Endodermal cell (in vitro differentiated cells): ENCODE measurements around the gene CFHR3. TPM values are rescaled to one million over a fixed set of nuclear protein-coding genes. Genes with fewer than 3 reads are reported as not detected.
"Not testable (repeated sequence)": the region's sequence is repeated elsewhere in the genome, so short reads cannot be mapped to it uniquely, and the experiment has no call there.

Experiments
- DNase-seq: peaks from one replicate; pipeline ENCODE4 v3.0.0-alpha.2; 2017
- H3K27ac ChIP-seq: 2 replicates; pipeline ENCODE4 v1.5.1; 2013; ENCODE audit warnings: mild to moderate bottlenecking, low read depth, low read length, moderate library complexity
- H3K27me3 ChIP-seq: 2 replicates; pipeline ENCODE4 v1.6.1; 2013; ENCODE audit warnings: mild to moderate bottlenecking, low read length, moderate library complexity; ENCODE audit not compliant: insufficient read depth, control insufficient read depth, poor library complexity, severe bottlenecking
- H3K36me3 ChIP-seq: 2 replicates; pipeline ENCODE4 v1.7.0; 2013; ENCODE audit warnings: mild to moderate bottlenecking, low read length, moderate library complexity; ENCODE audit not compliant: control insufficient read depth, insufficient read depth
- H3K4me1 ChIP-seq: one replicate; pipeline ENCODE4 v1.7.0; 2013; ENCODE audit warnings: low read length; ENCODE audit not compliant: control insufficient read depth, insufficient read depth
- H3K4me3 ChIP-seq: 2 replicates; pipeline ENCODE4 v1.5.1; 2013; ENCODE audit warnings: mild to moderate bottlenecking, low read length, moderate library complexity
- H3K9ac ChIP-seq: 2 replicates; pipeline ENCODE4 v1.6.1; 2013; ENCODE audit warnings: mild to moderate bottlenecking, low read length, moderate library complexity; ENCODE audit not compliant: poor library complexity, severe bottlenecking; ENCODE audit errors: extremely low read depth
- H3K9me3 ChIP-seq: 2 replicates; pipeline ENCODE4 v1.6.1; 2013; ENCODE audit warnings: mild to moderate bottlenecking, low read length, moderate library complexity; ENCODE audit not compliant: control insufficient read depth
- H3K27ac Mint-ChIP-seq: 2 replicates; pipeline ENCODE4 v1.8.0; 2020; ENCODE audit warnings: mixed read lengths
- H3K27me3 Mint-ChIP-seq: 2 replicates; pipeline ENCODE4 v1.8.0; 2021; ENCODE audit warnings: mild to moderate bottlenecking, mixed read lengths; ENCODE audit not compliant: insufficient read depth
- H3K36me3 Mint-ChIP-seq: 2 replicates; pipeline ENCODE4 v1.8.0; 2020; ENCODE audit warnings: low read depth, mixed read lengths
- H3K4me1 Mint-ChIP-seq: 2 replicates; pipeline ENCODE4 v1.8.0; 2020; ENCODE audit warnings: mixed read lengths
- H3K4me3 Mint-ChIP-seq: 2 replicates; pipeline ENCODE4 v1.8.0; 2020; ENCODE audit warnings: mild to moderate bottlenecking, moderate library complexity, mixed read lengths
- H3K9me3 Mint-ChIP-seq: 2 replicates; pipeline ENCODE4 v1.8.0; 2020; ENCODE audit warnings: mild to moderate bottlenecking, mixed read lengths
- CTCF ChIP-seq: fragments of 200-600 bp; sonication (generic); conservative IDR thresholded peaks from 2 replicates; pipeline ENCODE4 v1.5.0; 2021; ENCODE audit warnings: antibody characterized with exemption, mild to moderate bottlenecking
- WGBS, 2 experiments: methylation state at CpG; one replicate each; pipeline versions ENCODE4 v1.1.5 to v1.1.7; 2013; ENCODE audit warnings: missing lambda C conversion rate in 2 of 2, mixed read lengths in 1 of 2; ENCODE audit not compliant: insufficient coverage in 1 of 2, insufficient read length in 1 of 2; 5-methylcytosine and 5-hydroxymethylcytosine counted together
- total RNA-seq, 2 donors: library from RNA; stranded (reverse); fragmentation: NEBNext Ultra II Directional in 1 of 2; extraction: Animal tissue kit (Norgen Biotek cat#: 25700) in 1 of 2; gene quantifications; 2 replicates in 1 of 2; 3 replicates in 1 of 2; pipeline ENCODE4 v1.2.1, GENCODE V29; 2021

CFHR3 gene
- total RNA-seq, 2 donors from 2014 or later: 1.0 TPM; not detected in 1

DNA sequence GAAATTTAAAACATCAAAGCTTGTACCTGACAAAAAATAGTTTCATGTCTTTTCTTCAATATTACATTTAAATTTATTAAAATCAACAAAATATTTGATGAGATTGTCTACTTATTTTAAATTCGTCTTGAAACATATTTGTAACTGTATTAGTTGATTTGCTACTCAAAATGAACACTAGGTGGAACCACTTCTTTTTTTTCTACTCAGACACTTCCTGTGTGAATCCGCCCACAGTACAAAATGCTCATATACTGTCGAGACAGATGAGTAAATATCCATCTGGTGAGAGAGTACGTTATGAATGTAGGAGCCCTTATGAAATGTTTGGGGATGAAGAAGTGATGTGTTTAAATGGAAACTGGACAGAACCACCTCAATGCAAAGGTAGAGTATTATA, 53.2 kb downstream of the CFHR3 start:
- peak; percentile 68 for TF ChIP-seq CTCF
- not testable (repeated sequence) for H3K27ac ChIP-seq, DNase-seq, H3K4me3 ChIP-seq, H3K27ac Mint-ChIP-seq, H3K9ac ChIP-seq, H3K4me1 Mint-ChIP-seq, H3K4me1 ChIP-seq, H3K4me3 Mint-ChIP-seq, H3K36me3 Mint-ChIP-seq, H3K9me3 ChIP-seq, H3K27me3 ChIP-seq, H3K9me3 Mint-ChIP-seq, H3K27me3 Mint-ChIP-seq, H3K36me3 ChIP-seq
- WGBS, 2 experiments: 51% methylated on average over 4 of the region's 4 CpGs; no CpG with 5 or more reads in 1 of the 2 experiments

Other genes with a start within 250 kb of the CFHR3 start
- 10 to 100 TPM in 1 of 2 donors, 1 to 10 TPM in 1; 9.1 to 12.1 TPM for gene KCNT2, start 166.4 kb upstream of the CFHR3 start, total RNA-seq
- not detected for gene CFH, start 122.8 kb upstream of the CFHR3 start, total RNA-seq
- gene CFHR1, start 44.9 kb downstream of the CFHR3 start, total RNA-seq: not detected
- not detected for gene CFHR4, start 113.2 kb downstream of the CFHR3 start, total RNA-seq
- not detected for gene CFHR2, start 168.9 kb downstream of the CFHR3 start, total RNA-seq
- gene CFHR5, start 202.7 kb downstream of the CFHR3 start, total RNA-seq: not detected